HG03571 (cell line): Measurements from ENCODE around the gene VPS18.

Source experiments
- ATAC-seq: cut with Tn5 transposase; IDR thresholded peaks from one replicate; pipeline ENCODE4 v1.9.1; 2021; ENCODE audit not compliant: unreplicated experiment

VPS18 gene

DNA sequence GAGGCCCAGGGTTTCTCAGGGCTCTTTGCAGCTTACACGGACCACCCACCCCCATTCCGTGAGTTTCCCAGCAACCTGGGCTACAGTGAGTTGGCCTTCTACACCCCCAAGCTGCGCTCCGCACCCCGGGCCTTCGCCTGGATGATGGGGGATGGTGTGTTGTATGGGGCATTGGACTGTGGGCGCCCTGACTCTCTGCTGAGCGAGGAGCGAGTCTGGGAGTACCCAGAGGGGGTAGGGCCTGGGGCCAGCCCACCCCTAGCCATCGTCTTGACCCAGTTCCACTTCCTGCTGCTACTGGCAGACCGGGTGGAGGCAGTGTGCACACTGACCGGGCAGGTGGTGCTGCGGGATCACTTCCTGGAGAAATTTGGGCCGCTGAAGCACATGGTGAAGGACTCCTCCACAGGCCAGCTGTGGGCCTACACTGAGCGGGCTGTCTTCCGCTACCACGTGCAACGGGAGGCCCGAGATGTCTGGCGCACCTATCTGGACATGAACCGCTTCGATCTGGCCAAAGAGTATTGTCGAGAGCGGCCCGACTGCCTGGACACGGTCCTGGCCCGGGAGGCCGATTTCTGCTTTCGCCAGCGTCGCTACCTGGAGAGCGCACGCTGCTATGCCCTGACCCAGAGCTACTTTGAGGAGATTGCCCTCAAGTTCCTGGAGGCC, 5.4 kb downstream of the VPS18 start:
- no peak for ATAC-seq

DNA sequence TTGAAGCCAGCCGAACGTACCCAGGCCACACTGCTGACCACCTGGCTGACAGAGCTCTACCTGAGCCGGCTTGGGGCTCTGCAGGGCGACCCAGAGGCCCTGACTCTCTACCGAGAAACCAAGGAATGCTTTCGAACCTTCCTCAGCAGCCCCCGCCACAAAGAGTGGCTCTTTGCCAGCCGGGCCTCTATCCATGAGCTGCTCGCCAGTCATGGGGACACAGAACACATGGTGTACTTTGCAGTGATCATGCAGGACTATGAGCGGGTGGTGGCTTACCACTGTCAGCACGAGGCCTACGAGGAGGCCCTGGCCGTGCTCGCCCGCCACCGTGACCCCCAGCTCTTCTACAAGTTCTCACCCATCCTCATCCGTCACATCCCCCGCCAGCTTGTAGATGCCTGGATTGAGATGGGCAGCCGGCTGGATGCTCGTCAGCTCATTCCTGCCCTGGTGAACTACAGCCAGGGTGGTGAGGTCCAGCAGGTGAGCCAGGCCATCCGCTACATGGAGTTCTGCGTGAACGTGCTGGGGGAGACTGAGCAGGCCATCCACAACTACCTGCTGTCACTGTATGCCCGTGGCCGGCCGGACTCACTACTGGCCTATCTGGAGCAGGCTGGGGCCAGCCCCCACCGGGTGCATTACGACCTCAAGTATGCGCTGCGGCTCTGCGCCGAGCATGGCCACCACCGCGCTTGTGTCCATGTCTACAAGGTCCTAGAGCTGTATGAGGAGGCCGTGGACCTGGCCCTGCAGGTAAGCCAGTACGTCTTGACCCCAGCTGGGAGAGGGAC, 6.2 kb downstream of the VPS18 start:
- ATAC-seq: no peak

DNA sequence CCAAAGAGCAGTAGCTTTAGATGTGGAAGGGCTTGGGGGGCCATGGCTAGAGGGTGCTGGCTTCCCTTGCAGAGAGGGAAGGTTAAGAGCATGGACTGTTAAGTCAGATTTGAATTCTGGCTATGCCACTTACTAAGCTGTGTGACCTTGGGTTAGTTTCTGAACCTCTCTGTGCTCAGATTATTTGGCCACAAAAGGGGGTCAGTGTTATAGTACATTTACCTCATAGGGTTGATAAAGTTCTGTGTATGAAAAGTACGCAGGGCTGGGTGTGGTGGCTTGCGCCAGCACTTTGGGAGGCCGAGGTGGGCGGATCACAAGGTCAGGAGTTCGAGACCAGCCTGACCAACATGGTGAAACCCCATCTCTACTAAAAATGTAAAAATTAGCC, 6.8 kb downstream of the VPS18 start:
- no peak for ATAC-seq

DNA sequence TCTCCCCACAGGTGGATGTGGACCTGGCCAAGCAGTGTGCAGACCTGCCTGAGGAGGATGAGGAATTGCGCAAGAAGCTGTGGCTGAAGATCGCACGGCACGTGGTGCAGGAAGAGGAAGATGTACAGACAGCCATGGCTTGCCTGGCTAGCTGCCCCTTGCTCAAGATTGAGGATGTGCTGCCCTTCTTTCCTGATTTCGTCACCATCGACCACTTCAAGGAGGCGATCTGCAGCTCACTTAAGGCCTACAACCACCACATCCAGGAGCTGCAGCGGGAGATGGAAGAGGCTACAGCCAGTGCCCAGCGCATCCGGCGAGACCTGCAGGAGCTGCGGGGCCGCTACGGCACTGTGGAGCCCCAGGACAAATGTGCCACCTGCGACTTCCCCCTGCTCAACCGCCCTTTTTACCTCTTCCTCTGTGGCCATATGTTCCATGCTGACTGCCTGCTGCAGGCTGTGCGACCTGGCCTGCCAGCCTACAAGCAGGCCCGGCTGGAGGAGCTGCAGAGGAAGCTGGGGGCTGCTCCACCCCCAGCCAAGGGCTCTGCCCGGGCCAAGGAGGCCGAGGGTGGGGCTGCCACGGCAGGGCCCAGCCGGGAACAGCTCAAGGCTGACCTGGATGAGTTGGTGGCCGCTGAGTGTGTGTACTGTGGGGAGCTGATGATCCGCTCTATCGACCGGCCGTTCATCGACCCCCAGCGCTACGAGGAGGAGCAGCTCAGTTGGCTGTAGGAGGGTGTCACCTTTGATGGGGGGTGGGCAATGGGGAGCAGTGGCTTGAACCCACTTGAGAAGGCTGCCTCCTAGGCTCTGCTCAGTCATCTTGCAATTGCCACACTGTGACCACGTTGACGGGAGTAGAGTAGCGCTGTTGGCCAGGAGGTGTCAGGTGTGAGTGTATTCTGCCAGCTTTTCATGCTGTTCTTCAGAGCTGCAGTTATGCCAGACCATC, 8.6 kb downstream of the VPS18 start:
- no peak for ATAC-seq

DNA sequence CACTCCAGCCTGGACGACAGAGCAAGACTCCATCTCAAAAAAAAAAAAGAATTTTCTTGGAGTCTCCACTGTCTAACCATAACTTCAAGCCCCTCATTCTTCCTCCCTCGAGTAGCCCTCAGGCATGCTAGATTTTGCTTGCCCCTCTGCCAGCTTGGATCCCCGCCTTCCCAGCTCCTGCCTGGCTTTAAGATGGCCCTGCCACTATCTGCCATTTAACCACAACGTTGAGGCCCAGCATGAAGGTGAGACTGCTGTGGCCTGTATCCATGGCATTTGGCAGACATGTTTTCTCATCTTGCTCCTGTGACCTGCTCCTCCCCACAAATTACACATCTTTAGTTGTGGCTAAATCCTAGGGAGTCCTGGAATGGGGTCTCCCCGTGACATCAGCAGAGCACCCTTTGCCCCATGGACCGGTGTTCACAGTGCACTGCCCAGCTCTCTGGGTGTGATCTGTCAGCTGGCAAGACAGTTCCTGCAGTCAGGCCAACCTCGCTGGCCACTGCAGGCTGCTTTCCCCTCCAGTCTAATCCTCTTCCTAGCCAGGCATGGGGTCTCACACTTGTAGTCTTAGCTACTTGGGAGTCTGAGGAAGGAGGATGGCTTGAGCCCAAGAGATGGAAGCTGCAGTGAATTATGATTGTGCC, 10.4 kb downstream of the VPS18 start:
- no peak for ATAC-seq

DNA sequence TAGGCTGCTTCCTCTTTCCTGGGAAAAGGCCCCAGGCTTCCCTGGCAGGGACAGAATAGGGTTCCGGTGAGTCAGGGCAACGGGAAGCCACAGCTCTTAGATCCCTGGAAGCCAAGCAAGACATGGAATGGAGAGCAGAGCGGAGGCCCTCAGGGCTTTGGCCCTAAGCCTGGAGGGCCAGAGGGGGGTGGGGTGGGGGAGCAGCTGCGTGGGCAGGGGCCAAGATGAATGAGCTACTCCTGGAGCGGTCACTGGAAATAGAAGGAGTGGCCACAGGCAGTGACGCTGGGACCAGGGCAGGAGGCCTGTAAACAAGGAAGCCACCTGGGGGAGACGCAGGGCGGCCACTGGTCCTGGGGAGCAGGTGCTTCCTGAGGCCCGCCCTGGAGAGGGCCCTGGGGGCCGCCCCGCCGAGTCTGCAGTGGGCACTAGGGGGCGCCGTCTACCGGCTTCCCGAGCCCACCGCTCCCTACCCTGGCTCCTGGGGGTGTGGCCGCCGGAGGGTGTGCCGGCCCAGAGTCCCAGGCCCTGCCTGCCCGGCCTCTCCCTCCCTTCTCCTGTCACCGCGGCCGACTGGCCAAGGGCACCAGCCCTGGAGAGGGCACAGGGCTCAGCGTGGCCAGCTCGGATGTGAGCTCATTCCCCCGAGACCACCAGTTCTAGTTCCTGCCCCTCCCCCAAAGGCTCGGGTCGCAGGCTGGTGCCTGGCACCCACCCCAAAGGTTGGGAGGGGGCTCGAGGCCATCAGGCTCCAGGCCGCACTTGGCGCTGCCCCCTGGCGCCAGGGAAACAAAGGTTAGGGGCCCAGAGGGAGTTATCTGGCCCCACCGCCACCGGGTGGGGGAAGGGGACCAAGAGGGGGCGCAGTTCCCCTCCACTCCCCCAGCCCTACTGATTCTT, 12.1 kb downstream of the VPS18 start:
- no peak for ATAC-seq

DNA sequence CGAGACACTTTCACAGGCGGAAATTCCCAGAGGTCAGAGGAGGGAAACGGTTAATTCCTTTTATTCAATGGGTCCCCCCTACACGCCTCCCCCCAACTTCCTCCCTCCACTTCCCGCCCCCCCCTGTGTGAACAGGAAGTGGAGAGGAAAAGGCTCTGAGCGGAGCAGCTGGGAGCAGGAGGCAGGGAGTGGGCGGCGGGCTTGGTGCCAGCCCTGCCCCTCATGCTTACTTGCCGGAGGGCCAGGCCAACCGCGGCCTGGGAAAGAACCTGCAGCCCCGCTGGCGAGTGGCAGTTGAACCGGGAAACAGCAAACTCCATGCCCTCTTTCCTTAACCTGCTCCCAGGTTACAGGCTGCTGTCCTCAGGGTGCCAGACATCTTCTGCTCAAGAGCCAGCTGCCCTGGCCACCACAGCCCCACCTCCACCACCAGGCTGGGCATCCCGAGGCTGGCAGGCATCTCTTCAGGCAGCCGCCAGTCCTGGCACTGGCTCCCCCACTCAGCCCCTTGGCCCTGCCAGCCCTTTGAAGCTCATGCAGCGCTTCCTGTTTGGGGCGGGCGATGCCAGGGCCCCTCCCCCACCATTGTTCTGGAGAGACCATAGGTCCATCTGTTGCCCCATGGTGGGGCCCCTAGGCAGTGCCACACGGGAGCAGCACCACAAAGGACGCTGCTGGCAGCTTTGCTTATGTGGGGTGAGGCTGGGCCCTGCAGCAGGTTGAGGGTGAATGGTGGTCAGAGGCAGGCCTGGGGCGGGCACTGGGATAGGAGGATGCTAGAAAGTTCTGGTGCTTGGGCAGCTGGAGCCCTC, 12.9 kb downstream of the VPS18 start:
- ATAC-seq: no peak

DNA sequence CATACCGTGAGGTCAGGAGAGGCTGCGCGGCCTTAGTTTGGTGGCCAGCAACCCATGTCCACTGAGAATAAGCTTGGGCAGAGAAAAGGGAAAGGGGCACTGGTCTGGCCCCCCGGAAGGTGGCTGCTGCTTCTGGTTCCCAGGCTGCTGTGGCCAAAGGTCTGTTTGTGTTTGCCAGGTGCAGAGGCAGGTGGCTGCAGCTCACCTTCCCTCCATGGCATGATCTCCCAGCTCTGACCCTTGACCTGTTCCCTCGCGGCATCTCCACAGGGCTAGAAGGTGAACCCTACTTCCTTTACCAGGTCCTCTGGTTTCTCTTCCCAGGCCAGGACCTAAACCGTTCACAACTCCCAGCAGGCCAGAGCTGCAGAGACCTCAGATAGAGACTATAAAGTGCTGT, 13.8 kb downstream of the VPS18 start:
- ATAC-seq: no peak

DNA sequence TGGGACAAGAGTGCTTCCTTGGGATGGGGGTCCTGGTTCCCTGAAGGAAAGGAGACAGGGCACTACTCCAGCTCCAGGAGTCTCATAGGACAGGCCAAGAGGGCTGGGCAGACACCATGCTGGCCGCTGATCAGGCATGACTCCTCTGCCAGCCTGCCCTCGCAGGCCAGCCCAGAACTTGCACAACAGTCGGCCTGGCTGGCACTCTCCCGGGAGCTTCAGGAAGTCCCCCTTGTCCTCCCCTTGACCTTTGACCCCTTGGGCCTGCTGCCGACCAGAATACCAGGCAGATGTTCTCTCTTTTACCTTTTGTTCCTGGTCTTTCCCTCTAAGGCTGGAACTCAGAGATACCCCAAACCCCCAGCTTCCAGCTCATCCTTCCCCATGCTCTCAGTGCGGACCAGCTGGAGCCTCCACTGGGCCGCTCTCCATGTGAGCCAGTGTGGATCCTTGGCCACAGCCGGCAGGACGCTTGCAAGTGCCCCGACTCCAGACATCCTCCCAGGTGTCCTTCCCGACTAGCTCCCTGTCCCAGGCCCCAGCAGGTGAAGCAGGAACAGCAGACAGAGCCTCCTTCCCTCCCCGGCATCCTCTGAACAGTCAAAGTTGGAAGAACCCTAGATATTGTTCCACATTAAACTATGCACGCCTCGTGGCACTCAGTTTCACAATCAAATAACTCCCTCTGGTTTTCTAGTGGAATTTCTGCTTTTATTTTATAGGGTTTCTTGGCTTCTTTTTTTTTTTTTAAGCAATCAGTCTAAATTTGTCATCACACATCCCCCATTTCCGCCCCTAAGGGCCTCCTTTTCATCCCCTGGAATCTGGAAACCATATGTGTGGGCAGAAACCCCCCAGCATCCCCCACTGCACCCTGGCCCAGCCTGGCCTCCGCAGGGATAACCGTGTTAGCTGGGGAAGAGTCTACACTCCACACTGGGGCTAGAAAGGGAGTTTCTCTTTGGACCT, 15.7 kb downstream of the VPS18 start:
- ATAC-seq: no peak

DNA sequence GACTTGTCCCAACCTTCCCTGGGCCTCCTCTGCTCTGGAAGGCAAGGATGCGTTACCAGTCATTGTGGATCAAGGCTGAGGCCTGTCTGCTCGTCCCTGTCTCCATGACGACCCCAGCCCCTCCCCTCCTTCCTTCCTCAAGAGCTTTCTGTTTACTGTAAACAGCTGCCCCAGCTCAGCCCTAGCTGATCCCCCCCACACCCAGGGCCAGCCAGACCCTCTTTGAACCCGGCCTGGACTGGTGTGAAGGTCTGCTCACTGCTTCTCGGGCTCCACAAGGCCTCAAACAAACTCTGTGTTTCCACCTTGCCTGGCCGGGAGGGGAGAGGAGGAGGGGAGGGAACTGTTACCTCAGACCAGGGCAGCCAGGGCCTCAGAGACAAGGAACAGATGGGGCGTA, 16.9 kb downstream of the VPS18 start:
- no peak for ATAC-seq

DNA sequence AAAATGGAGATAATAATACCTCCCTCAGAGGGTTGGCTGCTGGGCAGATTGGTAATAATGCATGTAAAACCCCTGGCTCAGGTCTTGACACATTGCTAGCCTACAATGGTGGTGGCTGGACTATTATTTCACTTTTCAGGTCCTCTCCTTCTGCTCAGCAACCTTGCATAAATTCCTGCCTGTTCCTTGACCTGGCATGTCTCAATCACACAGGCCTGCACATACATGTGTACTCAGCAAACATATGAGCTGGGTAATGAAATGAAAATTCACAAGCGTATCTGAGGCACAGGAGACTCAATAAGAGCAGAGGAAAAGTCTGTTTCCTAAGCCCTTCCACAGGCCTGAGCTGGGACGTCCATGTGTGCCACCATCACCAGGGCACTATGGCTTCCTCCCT, 17.4 kb downstream of the VPS18 start:
- ATAC-seq: no peak

DNA sequence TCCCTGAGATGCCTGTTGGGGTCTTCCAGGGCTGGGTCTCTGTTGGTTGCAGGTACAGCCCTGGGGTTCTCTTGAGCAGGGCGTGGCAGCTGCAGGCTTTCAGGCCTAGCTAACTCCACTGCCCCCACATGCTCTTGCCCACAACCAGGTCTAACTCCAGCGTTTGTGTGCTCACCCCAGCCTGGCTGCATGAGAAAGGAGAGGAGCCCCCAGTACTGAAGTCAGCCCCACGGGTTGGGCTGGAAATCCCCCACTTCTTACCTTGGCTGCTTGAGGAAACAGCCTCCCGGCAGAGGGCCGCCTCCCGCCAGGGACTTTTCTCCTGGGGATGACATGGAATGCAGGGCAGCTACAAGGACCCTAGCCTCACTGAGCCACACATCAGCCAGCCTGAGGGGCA, 18.2 kb downstream of the VPS18 start:
- ATAC-seq: no peak

DNA sequence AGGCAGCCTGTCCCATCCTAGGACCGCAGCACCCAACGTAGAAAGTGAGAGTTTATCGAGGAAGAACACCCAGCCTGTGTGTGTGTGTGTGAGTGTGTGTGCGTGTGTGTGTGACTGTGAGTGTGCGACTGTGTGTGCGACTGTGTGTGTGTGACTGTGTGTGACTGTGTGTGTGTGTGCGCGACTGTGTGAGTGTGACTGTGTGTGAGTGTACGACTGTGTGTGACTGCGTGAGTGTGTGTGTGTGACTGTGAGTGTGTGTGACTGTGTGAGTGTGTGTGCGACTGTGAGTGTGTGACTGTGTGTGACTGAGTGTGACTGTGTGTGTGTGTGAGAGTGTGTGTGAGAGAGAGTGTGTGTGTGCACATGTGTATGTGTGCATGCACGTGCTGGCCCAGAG, 19.8 kb downstream of the VPS18 start:
- no peak for ATAC-seq

DNA sequence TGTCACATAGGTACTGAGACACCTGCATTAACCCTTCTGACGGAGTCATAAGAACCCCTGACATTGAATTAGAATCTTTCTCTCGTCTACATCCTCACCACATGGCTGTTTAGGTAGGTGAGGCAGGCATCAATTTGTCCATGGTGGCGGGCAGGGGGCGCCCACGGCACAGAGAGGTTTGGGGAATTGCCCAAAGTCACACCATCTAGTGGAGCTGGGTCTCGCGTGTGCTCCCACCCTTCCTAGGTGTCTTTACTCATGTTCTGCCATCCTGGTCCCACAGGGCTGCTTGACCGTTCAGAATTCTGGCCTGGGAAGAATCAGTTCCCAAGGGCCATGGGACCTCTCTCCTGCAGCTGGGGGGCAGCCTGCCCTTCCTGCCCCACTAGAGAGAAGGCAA, 20.2 kb downstream of the VPS18 start:
- no peak for ATAC-seq

DNA sequence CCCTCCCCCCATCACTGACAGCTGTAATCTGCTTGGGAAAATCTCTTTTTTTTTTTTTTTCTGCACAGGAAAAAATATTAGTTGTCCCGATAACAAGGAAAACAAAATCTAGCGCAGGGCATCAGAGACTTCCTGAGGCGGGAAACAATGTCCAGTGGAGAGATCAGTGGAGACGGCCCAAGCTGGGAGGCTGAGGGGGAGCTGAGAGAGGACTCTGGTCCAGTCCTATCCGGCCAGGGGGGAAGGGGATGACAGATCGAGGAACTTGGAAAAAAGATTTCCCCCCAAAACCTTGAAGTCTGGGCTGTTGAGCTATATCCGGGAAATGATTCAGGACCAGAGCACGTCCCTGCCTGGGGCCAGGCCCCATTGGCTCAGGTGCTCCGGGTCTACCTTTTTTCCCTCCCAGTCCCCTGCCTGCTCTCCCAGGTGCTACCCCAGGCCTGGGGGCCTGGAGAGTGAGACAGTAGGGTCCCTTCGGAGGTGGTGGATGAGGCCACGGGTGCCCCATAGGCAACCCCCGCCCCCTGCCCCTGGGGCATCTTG, 20.9 kb downstream of the VPS18 start:
- no peak for ATAC-seq

DNA sequence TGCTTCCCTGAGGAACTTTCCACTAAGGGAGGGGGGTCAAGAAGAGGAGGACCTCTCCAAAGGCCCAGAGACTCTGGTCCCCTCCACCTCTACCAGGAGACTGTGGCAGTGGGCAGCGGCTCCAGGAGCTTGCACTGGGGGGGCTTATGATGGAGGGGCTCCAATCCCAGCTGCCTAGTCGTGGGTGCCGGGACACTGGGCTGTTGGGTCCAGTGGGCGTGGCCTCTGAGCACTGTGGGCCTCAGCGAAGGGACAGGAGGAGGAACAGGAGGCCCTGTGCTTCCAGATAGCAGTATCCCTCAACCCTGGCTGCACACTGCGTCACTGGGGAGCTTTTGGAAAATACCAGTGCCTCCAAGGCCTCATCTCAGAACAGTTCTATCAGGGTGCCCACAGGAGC, 21.4 kb downstream of the VPS18 start:
- no peak for ATAC-seq

DNA sequence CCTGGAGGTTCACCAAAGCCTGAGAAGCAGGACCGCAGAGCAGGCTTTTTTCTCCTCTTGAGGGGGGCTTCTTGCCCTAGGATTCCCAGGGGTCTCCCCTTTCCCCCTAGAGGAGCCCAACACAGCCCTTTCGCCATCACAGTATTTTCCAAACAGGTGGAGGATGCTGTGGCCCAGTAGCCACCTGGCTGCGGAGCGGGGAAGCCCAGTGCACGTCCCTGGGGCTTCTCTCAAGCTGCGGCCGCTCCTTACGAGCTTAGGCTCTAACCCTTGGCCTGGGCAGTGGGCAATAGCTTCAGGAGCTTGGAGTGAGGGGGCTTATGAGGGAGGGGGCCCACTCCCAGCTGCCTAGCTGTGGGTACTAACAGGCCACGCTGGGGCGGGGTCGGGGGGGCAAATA, 23.3 kb downstream of the VPS18 start:
- no peak for ATAC-seq
